ENCODE measurements around the gene MITD1. TPM values are rescaled to one million over a fixed set of nuclear protein-coding genes. Genes with fewer than 3 reads are reported as not detected.

The MITD1 gene
- total and polyA plus RNA-seq, 2 of the 13 experiments (the other 11 are each of a cell fraction or from before 2014, with no cell fraction given): 17.8 to 43.7 TPM

GRCh38 chr2:99141110-99142108, 39.4 kb downstream of the MITD1 start, which contains the start of gene C2orf15 (continued):
- peak; percentile 56 for TF ChIP-seq ZNF766 (CRISPR knock-in tag; IDR thresholded peaks at IDR 0.05; ENCODE audit: borderline replicate concordance)
- no peak for TF ChIP-seq JUND (CRISPR knock-in tag; IDR thresholded peaks at IDR 0.05)
- TF ChIP-seq RELA (CRISPR knock-in tag; IDR thresholded peaks at IDR 0.05): peak; percentile 84; the same call in 1 of the 2 replicates
- peak; percentile 50; the same call in 1 of the 2 replicates for TF ChIP-seq ZC3H4 (CRISPR knock-in tag; IDR thresholded peaks at IDR 0.05; ENCODE audit: borderline replicate concordance)
- TF ChIP-seq EED (CRISPR knock-in tag; IDR thresholded peaks at IDR 0.05): peak; percentile 86; the same call in 1 of the 2 replicates
- TF ChIP-seq, protein P1, sequence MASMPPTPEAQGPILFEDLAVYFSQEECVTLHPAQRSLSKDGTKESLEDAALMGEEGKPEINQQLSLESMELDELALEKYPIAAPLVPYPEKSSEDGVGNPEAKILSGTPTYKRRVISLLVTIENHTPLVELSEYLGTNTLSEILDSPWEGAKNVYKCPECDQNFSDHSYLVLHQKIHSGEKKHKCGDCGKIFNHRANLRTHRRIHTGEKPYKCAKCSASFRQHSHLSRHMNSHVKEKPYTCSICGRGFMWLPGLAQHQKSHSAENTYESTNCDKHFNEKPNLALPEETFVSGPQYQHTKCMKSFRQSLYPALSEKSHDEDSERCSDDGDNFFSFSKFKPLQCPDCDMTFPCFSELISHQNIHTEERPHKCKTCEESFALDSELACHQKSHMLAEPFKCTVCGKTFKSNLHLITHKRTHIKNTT (CRISPR knock-in tag; IDR thresholded peaks at IDR 0.05): no peak
- no peak for TF ChIP-seq TP53 (CRISPR knock-in tag; conservative IDR thresholded peaks at IDR 0.05)
- TF ChIP-seq, protein P2, sequence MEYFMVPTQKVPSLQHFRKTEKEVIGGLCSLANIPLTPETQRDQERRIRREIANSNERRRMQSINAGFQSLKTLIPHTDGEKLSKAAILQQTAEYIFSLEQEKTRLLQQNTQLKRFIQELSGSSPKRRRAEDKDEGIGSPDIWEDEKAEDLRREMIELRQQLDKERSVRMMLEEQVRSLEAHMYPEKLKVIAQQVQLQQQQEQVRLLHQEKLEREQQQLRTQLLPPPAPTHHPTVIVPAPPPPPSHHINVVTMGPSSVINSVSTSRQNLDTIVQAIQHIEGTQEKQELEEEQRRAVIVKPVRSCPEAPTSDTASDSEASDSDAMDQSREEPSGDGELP (IDR thresholded peaks at IDR 0.05; ENCODE audit: borderline replicate concordance, low read depth): peak; percentile 37; the same call in 1 of the 2 replicates
- TF ChIP-seq KLF16 (CRISPR knock-in tag; IDR thresholded peaks at IDR 0.05): peak in 1 of 2 experiments; percentile 75; a peak in 2 of 4 replicates
- TF ChIP-seq, protein P3, sequence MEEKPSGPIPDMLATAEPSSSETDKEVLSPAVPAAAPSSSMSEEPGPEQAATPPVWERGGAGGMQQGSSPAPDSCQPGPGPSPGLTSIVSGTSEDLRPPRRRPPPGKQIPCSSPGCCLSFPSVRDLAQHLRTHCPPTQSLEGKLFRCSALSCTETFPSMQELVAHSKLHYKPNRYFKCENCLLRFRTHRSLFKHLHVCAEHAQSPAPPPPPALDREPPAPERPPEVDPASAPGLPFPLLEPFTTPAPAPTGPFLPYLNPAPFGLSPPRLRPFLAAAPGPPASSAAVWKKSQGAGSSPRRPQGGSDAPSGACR (CRISPR knock-in tag; IDR thresholded peaks at IDR 0.05): no peak; the same call in none of the 2 replicates
- 0 out of 2 replicates have a peak, but pooled peaks have one; percentile 44 for TF ChIP-seq KLF13 (CRISPR knock-in tag; IDR thresholded peaks at IDR 0.05)
- peak; percentile 61 for TF ChIP-seq RXRA (CRISPR knock-in tag; IDR thresholded peaks at IDR 0.05)
- no peak for TF ChIP-seq GRHL1 (CRISPR knock-in tag; conservative IDR thresholded peaks at IDR 0.05)
- 0 out of 2 replicates have a peak, but pooled peaks have one; percentile 58 for TF ChIP-seq ZNF224 (CRISPR knock-in tag; IDR thresholded peaks at IDR 0.05)
- TF ChIP-seq ZNF180 (CRISPR knock-in tag; IDR thresholded peaks at IDR 0.05; ENCODE audit: borderline replicate concordance, low read depth): no peak
- no peak for TF ChIP-seq NBN (conservative IDR thresholded peaks at IDR 0.05)
- TF ChIP-seq GMEB2 (CRISPR knock-in tag; IDR thresholded peaks at IDR 0.05; ENCODE audit: low read depth): peak; percentile 93
- TF ChIP-seq MAFF (IDR thresholded peaks at IDR 0.05; ENCODE audit: low read depth, low read length): no peak
- no peak for TF ChIP-seq SSRP1 (CRISPR knock-in tag; IDR thresholded peaks at IDR 0.05)
- TF ChIP-seq ZNF383 (CRISPR knock-in tag; IDR thresholded peaks at IDR 0.05; ENCODE audit: borderline replicate concordance): no peak; the same call in 1 of the 2 replicates
- peak; percentile 39 for TF ChIP-seq CEBPG (CRISPR knock-in tag; IDR thresholded peaks at IDR 0.05)
- no peak; the same call in 1 of the 2 replicates for TF ChIP-seq ZNF790 (CRISPR knock-in tag; IDR thresholded peaks at IDR 0.05; ENCODE audit: borderline replicate concordance)
- peak; percentile 74 for TF ChIP-seq GATAD2A (CRISPR knock-in tag; IDR thresholded peaks at IDR 0.05)

Data from HepG2 (cell line).